GM18858 (cell line): ENCODE results near the gene NUDT3.

Experiments
- ATAC-seq: cut with Tn5 transposase; IDR thresholded peaks from one replicate; pipeline ENCODE4 v1.9.1; 2021; ENCODE audit not compliant: unreplicated experiment

The NUDT3 gene

DNA sequence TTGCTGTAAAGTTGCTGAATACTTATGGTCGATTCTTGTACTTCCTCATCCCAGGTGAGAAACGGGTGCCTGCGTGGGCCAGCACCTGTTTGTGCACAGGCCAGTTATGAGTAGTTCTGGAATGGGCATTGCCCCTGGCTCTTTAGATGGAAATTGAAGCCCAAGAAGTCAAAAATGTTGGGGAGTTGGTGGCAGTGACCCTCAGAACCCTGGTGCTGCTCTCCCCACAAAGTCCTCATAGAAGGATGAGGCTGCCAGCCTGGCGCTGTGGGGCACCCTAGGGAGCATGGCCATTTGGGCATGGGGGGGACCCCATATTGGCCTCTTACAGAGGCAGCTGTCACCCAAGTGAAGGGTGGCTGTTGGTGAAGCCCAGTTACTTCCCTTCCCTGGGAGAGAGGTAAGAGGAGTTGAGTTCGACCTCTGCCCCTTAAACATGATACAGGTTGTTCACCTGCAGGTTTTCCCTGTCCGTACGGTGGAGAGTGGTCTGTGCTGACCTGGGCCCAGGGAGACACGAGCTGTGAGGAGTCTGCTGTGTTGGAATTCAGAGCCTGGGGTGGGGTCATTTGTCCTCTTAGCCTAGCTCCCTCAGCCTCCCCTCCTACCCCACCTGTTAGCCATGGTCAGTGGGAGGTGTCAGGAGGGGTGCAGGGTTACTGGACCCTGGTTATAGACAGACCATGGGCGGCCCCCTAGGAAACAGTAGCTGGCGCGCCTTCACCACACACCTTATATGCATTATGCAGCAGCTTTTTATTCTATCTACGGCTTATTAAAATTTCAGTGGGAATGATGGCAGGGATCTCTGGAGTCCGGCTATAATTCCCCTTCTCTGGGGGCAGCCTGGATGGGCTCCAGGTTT lies 150.9 kb downstream of the NUDT3 start:
- no peak for ATAC-seq

DNA sequence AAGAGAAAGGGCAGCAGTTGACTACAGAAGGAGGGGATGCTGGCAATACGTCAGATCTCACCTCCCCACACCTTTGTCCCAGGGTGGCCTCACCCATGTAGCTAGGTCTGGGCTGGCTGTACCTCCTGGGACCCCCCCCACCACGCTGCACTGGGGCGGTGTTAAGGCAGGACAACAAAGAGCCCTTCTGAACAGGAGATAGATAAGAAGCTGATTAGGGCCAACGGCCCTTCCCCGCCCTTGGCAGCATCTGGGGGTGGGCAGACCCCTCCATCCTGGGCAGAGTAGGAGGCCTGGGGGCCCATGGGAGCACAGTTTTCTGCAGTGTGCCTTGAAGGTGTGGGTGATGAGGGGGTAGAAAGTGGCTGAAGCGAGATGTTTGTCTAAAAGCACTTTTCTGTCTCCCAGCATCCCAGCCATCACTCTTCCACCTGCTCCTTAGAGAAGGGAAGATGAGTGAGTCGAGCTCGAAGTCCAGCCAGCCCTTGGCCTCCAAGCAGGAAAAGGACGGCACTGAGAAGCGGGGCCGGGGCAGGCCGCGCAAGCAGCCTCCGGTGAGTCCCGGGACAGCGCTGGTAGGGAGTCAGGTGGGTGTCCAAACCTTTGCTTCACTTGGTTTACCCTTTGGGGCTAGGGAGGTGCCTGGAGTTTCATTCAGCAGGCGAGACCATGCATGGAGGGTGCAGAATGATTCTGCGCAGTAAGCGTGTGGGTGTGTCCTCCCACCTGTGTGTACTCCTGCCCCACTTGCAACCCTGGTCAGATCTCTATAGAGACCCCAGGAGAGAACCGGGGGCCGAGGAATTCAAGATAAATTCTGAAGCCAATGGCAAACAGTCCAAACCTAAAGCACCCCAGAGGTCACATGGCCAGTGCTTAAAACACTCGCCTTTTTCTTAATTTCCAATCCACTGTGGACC lies 151.9 kb downstream of the NUDT3 start:
- no peak for ATAC-seq

DNA sequence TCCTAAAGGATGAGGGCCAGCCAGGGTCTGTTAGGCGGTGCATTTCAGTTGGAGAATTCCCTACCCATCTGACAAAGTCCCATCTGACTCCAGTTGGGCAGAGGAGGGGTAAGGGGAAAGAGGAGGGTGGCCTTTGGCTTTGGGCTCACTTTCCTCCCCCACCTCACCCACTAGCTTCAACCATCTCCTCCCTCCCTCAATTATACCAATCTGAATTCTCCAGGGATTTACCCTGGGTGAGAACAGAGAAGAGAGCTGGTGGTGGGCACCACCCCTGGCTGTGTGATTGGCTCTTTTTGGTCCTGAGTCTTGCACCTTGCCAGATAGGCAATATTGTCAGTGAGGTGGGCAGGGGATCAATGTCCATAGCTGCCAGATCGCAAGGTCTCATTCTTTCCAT lies 152.6 kb downstream of the NUDT3 start:
- ATAC-seq: no peak

DNA sequence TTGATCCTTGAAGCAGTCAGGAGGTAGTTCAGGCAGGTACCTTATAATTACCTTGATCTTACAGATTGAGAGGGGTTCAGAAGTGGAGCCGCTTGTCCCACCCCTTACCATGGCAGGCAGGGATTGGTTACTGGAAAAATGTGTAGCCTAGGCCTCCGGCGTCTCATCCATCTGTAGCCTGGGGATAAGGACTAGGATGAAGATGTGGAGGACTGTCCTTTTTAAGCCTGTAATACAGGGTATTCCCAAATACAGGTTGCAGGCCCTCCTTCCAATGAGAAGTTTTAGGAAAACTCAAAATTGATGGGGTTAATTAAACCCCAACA lies 153.0 kb downstream of the NUDT3 start:
- ATAC-seq: no peak

DNA sequence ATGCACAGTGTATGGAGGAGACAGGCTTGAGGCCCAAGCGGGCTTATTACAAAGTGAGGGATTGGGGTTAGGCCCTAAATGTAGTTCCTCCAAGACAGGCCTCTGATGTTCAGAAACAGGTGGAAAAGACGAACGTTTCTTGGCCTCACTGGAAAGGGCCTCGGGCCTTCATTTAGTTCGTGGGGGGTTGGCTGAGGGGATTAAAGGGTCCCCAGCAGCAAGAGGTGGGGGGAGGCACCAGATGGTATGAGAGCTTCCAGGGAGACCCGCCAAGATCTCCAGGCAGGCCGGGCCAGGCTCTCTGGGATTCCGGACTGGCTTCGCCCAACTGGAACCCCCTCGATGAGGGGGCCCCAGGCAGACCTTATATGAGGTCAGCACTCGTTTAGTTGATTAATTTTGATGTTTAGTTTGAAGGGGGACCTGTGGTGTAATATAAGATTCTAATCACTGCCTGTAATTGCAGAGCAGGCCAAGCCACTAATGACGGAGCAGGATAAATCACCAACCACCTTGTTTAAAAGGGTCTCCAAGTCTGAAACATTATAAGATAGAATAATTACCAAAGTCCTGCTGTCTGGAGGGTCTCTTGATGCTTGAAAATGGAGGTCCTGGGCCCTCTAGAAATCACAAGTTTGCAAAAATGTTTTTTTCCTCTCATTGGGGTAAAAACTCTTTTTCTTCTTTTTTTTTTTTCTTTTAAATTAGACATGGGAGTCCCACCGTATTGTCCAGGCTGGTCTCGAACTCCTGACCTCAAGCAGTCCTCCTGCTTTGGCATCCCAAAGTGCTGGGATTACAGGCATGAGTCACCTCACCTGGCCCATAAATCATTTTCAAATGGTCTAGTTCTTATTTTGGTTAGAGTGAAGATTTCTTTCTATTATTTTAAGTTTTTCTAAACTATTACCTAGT lies 153.6 kb downstream of the NUDT3 start:
- ATAC-seq: no peak

DNA sequence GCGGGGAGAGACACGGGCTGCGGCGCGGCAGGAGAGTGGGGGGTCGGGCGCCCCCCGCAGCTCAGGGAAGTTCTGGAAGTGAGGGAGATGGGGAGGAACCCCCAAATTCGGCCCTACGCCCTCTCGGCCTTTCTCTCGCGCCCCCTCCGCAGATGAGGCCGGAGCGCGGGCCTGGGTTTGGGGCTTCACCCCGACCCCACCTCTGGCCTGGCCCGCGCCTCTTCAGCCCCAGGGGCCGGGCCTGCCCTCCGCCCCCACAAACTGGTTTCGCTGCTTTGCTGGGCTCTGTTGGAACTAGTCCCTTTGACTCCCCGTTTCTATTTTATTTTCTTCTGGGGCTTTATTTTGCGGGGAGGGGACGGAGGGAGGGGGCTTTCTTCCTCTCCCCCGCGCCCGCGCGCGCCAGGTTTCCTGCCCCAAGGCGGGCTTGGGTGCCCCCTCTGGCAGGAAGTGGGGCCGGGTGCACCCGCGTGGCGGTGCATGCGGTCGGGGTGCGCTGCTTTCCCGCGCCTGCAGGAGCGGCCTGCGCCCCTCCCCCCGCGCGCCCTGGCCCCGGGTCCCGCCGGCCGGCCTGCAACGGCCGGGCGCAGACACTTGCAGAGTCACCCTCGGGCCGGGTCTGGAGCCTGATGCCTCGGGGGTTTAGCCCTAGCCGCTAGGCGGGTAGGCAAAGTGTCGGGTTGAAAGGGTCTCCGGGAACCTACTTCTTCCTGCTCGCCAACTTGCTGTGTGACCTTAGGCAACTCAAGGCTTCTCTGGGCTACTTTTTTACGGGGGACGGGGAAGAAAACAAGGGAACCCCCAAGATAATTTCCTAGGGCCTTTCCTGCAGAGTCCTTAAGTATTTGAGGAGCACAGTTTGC lies 154.5 kb downstream of the NUDT3 start:
- ATAC-seq: no peak

DNA sequence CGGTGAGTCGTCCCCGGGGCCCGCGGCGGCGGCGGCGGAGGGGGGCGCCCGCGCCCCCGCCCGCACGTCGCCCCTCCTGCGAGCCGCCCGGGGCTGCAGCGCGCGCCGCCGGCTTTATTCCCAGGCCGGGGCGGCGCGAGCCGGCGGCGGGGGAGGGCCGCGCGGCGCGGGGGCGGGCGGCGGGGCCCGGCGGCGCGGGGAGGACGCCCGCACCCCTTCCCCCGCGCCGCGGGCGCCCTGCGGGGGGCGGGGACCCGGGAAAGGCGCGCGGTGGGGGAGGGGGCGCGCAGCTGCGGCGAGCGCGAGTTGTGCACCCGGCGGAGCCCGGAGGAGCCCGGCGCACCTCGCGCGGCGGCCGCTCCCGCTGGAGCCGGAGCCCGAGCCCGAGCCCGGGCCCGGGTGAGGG lies 155.2 kb downstream of the NUDT3 start:
- ATAC-seq: no peak

DNA sequence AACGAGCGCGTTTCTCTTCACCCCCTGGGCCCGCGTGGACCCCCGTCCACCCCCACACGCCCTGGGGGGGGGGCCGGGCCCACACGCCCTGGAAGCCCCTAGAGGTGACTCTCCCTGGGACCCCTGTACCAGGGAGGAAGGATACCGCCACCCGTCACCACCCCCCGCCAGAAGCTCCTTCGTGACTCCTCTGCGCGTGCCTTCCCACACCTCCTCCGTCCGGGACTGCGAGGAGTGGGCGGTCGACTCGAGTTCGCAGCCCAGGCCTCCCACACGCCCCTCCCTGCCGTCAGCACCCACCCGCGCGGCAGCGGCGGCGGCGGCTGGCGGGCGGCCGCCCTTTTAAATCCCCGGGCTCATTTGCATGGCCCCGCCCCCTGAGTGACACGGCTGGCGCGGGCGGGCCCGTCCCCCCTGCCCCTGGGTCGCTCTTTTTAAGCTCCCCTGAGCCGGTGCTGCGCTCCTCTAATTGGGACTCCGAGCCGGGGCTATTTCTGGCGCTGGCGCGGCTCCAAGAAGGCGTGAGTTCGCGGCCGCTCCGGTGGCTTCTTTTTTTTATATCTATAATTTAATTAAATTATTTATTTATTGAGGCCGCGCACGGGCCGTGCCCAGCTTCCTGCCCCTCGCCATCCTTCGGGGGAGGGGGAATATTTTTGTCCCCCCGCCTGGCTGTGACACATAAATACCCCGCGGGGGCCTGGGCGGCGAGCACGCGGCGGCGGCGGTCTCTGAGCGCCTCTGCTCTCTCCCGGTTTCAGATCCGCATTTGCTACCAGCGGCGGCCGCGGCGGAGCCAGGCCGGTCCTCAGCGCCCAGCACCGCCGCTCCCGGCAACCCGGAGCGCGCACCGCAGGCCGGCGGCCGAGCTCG lies 155.8 kb downstream of the NUDT3 start, which contains the start of gene HMGA1:
TSS of gene HMGA1 (plus strand) at position 431 of the 873 bp plus-strand sequence. CDS start 3,908 bp downstream, outside the sequence.
- peak; percentile 46 for ATAC-seq

DNA sequence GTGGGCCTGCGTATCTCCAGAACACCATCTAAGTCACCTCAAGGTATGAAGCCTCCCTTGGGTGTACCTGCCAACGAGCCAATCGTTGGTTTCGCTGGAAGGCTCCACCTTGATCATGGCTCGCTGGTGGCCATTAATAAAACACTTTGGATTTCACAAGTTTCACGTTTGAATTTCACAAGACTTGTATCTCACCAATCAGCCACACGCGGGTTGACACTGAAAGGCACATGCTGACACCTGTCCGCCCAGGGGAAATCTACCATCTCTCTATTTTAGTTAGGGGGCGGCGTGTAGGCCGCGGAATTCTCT lies 156.4 kb downstream of the NUDT3 start:
- no peak for ATAC-seq

DNA sequence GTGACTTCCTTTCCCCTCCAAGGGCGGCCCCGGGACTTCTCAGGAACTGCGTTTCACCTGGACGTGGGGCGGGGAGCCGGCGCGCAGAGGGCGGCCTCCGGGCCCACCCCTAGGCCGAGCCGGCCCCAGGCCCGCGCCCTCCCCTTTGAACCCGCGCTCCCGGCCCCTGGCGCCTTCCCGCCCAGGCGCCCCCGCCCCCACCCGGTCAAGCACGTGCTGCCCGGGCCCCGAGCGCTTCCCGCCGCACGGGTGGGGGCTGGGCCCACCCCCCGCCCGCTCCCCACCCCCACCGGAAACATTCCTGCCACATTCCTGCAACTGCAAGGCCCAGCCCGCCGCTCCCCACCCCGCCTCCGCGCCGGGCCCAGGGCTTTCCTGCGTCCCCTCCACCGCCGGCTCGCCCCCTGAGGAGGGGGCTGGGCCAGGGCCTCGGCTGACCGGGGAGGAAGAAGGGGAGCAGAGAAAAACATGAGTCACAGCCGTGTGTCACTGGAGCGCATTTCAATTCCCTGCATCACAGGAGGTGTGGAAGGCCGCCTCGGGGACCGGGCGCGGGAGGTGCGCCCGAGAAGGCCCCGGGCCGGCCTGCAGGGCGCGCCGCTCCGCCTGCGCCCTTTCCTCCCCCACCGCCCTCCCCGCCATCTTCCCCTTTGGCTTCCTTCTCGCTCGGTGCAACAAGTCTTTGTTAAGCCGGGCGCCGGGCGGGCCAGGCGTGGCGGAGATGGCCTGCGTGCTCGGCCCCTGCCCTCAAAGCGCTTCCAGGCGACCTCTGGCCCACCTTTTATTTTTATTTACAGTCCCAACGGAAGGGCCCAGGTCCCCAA lies 156.9 kb downstream of the NUDT3 start:
- no peak for ATAC-seq

DNA sequence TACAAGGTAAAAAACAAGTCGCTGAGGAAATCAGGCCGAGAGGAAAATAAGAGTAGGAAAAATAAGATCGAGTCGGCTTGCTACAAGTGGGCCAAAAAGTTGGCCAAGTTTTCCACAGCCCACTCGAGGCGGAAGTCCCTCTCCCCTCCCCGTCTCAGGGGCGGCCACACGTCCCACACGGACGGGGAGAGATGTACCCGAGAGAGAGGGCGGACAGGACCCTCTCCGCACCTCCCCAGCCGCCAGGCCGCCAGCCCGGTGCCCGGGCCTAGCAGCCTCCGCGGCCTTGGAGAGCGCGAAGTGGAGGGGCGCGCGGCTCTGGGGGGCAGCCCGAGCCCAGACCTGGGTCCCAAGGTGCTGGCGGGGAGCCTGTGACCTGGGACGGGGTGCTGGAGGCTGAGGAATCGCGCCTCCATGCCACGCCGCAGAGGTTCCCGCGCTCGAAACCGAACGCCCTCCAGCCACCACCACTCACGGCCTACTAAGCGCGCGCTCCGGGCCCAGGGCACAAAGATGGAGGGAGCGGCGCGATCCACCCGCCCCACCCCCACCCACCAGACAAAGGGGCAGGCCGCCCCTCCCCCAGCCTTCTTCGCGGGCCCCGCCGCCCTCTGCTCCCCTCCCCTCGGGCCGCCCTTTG lies 157.7 kb downstream of the NUDT3 start:
- ATAC-seq: no peak

DNA sequence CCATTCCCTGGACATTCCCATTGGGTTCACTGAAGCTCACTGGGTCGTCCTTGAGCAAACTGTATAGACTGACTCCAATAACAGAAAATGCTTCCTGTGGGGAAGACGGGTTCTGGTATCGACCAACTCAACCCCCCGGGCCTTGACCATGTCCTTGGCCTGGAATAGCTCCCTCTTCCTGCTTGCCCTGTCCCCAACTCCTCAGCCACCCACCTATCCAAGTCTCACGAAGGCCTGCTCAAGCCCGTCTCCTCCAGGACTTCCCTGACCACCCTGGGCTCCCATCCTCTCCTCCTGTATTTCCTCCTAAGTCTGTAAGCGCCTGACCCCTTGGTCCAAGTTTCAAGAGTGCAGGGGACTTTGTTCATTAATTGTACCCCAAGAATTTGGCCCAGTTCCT lies 158.6 kb downstream of the NUDT3 start:
- no peak for ATAC-seq

DNA sequence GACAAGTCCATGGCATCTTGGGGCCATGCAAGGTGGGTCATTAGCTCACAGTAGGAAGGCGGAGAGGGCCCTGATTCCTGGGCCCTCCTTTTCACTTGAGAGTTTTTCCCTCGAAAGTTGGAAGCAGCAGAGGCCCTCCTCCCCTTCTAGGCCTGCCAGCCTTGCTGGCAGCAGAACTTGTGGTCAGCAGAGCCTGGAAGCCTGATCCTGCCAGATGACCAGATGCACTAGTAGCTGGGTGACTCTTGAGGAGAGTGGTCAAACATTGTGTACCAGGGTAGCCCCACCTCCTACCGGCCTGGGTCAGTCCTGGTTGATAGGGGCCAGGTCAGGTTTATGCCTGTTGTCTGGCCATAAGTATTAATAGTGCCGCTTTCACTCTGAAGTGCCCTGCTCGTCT lies 159.6 kb downstream of the NUDT3 start:
- no peak for ATAC-seq

DNA sequence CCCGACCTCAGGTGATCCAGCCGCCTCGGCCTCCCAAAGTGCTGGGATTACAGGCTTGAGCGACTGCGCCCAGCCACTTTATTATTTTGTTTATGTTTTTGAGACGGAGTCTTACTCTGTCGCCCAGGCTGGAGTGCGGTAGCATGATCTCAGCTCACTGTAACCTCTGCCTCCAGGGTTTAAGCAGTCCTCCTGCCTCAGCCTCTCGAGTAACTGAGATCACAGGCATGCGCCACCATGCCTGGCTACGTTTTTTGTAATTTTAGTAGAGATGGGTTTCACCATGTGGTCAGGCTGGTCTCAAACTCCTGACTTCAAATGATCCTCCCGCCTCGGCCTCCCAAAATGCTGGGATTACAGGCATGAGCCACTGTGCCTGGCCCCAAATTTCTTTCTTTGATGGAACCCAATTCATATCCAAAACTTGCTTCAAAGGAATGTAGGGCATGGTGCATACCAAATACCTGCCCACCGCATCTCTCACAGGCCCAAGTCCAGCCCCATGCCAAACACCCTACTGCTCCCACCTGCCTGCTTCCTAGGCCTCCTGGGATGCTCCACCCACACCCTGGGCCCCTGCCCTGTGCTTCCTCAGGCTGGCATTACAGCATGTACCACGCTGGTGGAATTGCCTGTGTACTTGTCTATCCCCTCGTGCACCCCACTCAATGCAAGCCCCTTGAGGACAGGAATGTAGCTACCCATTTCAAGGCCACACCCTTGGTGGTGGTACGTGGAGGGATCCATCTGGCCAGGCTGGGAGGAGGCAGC lies 160.7 kb downstream of the NUDT3 start:
- no peak for ATAC-seq

DNA sequence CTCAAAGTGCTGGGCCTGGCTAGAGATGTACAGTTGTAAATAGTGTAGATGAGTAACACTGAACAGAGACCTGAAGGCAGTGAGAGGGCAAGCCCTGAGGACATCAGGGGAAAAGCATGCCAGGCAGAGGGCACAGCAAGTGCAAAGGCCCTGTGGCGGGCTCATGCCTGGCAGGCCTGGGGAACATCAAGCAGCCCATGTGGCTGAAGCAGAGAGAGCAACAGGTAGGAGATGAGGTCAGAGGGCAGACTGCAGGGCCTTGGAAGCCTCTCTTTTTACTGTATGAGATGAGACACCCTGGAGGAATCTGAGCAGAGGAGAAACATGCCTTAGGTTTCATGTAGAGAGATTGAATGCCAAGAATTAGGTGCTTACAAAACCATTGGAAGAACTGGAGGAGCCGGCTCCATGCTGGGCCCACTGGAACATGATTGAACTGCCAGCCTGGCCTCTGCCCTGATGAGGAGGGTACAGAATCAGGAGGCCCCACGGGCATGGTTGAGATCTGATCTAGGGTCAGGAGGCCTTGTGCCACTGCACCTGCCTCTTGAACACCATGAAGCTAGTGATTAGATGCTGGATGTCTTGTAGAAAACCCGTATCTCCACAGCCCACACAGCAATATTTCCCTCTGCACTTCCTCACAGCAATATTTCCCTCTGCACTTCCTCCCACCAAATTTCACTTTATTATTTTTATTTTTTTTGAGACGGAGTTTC lies 161.7 kb downstream of the NUDT3 start:
- no peak for ATAC-seq

DNA sequence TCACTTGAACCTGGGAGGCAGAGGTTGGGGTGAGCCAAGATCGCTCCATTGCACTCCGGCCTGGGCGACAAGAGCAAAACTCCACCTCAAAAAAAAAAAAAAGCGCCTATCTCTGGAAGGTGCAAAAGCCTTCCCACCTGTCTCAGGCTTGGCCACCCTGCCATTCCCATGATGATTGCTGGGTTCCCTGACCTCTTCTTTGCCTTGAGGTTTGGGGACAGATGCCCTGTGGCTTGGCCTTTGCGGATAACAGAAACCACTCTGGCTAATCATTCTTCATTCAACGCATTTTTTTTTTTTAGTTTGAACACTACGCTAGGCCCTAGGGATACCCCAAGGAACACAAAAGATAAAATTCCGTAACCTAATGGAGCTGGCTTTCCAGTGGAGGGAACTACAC lies 162.6 kb downstream of the NUDT3 start:
- ATAC-seq: no peak
